T-helper 1 cell (primary cell): ENCODE measurements around the gene OPN1MW2.
"Not testable (repeated sequence)": the region's sequence is repeated elsewhere in the genome, so short reads cannot be mapped to it uniquely, and the experiment has no call there.

Experiments used
- DNase-seq, 5 donors: peaks; one replicate each; pipeline ENCODE4 v3.0.0-alpha.2; 2012 to 2020
- total RNA-seq, 4 donors: gene quantifications; one replicate each; lab custom pipeline; 2026; lab: John Stamatoyannopoulos, UW

OPN1MW2 gene
- total RNA-seq, result 0 reads per million in 4 donors

GRCh38 chrX:154219456-154219855, at the start of gene OPN1MW2:
Gene OPN1MW2, plus strand, starts transcription at chrX:154219756. Its CDS starts 60 bp downstream, at chrX:154219816.
- DNase-seq, result not testable (repeated sequence)

GRCh38 chrX:154172535-154172943, 47.0 kb upstream of the OPN1MW2 start:
- DNase-seq, result not testable (repeated sequence)

- not testable (repeated sequence) for DNase-seq
Observed at GRCh38 chrX:154174356-154174755, 45.2 kb upstream of the OPN1MW2 start.

- DNase-seq, result not testable (repeated sequence)
Observed at GRCh38 chrX:154182296-154182695, 37.3 kb upstream of the OPN1MW2 start, which contains the start of gene OPN1MW. Gene OPN1MW, plus strand, starts transcription at chrX:154182596. Its CDS starts 82 bp downstream, at chrX:154182678.

GRCh38 chrX:154183794-154184193, 35.8 kb upstream of the OPN1MW2 start:
- DNase-seq, result not testable (repeated sequence)

- DNase-seq, result not testable (repeated sequence)
Observed at GRCh38 chrX:154192846-154193245, 26.7 kb upstream of the OPN1MW2 start.

- DNase-seq, result not testable (repeated sequence)
Observed at GRCh38 chrX:154194316-154194715, 25.2 kb upstream of the OPN1MW2 start.

GRCh38 chrX:154196466-154196865, 23.1 kb upstream of the OPN1MW2 start:
- DNase-seq, result not testable (repeated sequence)

GRCh38 chrX:154209670-154210418, 9.7 kb upstream of the OPN1MW2 start:
- DNase-seq, result not testable (repeated sequence)

- DNase-seq, result not testable (repeated sequence)
Observed at GRCh38 chrX:154211057-154211456, 8.5 kb upstream of the OPN1MW2 start.

- DNase-seq, result not testable (repeated sequence)
Observed at GRCh38 chrX:154211499-154211898, 8.1 kb upstream of the OPN1MW2 start.

- not testable (repeated sequence) for DNase-seq
Observed at GRCh38 chrX:154225292-154225691, 5.7 kb downstream of the OPN1MW2 start.

- DNase-seq, result not testable (repeated sequence)
Observed at GRCh38 chrX:154226706-154227105, 7.2 kb downstream of the OPN1MW2 start.

GRCh38 chrX:154231443-154231842, 11.9 kb downstream of the OPN1MW2 start:
- not testable (repeated sequence) for DNase-seq

- DNase-seq, result not testable (repeated sequence)
Observed at GRCh38 chrX:154233620-154234019, 14.1 kb downstream of the OPN1MW2 start.

- not testable (repeated sequence) for DNase-seq
Observed at GRCh38 chrX:154238939-154239559, 19.5 kb downstream of the OPN1MW2 start.

GRCh38 chrX:154239982-154240503, 20.5 kb downstream of the OPN1MW2 start:
- DNase-seq, result not testable (repeated sequence)

GRCh38 chrX:154247377-154248045, 28.0 kb downstream of the OPN1MW2 start:
- DNase-seq, result not testable (repeated sequence)

- not testable (repeated sequence) for DNase-seq
Observed at GRCh38 chrX:154248076-154248475, 28.5 kb downstream of the OPN1MW2 start.

- DNase-seq, result not testable (repeated sequence)
Observed at GRCh38 chrX:154257282-154257681, 37.7 kb downstream of the OPN1MW2 start, which contains the start of gene OPN1MW3. Gene OPN1MW3, plus strand, starts transcription at chrX:154257582. Its CDS starts 38 bp downstream, at chrX:154257620.

- DNase-seq, result not testable (repeated sequence)
Observed at GRCh38 chrX:154258711-154259110, 39.2 kb downstream of the OPN1MW2 start.

GRCh38 chrX:154263072-154263471, 43.5 kb downstream of the OPN1MW2 start:
- not testable (repeated sequence) for DNase-seq

GRCh38 chrX:154269245-154269644, 49.7 kb downstream of the OPN1MW2 start:
- DNase-seq, result not testable (repeated sequence)
